Stomach (tissue), 9 donors: ENCODE data around the gene BTG2. TPM values are rescaled to one million over a fixed set of nuclear protein-coding genes. Genes with fewer than 3 reads are reported as not detected.
A peak's percentile ranks its signal among the peaks of the same experiment; 100 is the strongest.
"Not testable (repeated sequence)": the region's sequence is repeated elsewhere in the genome, so short reads cannot be mapped to it uniquely, and the experiment has no call there.

Experiments
- DNase-seq, 2 donors: peaks; one replicate each; pipeline versions ENCODE4 v3.0.0 to v3.0.0-alpha.2; 2013 to 2019
- H3K27ac ChIP-seq, 5 donors: fragments of 200-600 bp in 4 of 5; sonication (generic) in 4 of 5; one replicate each; pipeline ENCODE4 v1.5.1; 2013 to 2019; ENCODE audit warnings: mild to moderate bottlenecking in 1 of 5, moderate library complexity in 1 of 5
- H3K27me3 ChIP-seq, 3 donors: fragments of 200-600 bp; sonication (generic); one replicate each; pipeline ENCODE4 v1.5.1; 2017 to 2019; ENCODE audit warnings: mixed run types in 1 of 3
- H3K36me3 ChIP-seq, 4 donors: fragments of 200-600 bp; sonication (generic); 1 replicate in 3 of 4; 2 replicates in 1 of 4; pipeline ENCODE4 v1.5.1; 2016 to 2019
- H3K4me1 ChIP-seq, 4 donors: fragments of 200-600 bp; sonication (generic); one replicate each; pipeline ENCODE4 v1.5.1; 2016 to 2019
- H3K4me3 ChIP-seq, 4 donors: fragments of 200-600 bp; sonication (generic) in 3 of 4; one replicate each; pipeline ENCODE4 v1.5.1; 2016 to 2019; ENCODE audit warnings: mild to moderate bottlenecking in 1 of 4
- H3K9me3 ChIP-seq, 4 donors: fragments of 200-600 bp; sonication (generic); one replicate each; pipeline ENCODE4 v1.5.1; 2016 to 2019
- EP300 ChIP-seq: sonication (generic); formaldehyde crosslinking; IDR thresholded peaks from one replicate; pipeline ENCODE4 v1.6.1; 2017; ENCODE audit warnings: antibody characterized with exemption
- POLR2A ChIP-seq, 4 donors: fragments of 450-650 bp; IDR thresholded peaks; one replicate each; pipeline ENCODE4 v1.6.1; 2016; ENCODE audit warnings: antibody characterized with exemption in 4 of 4, control low read depth in 2 of 4, mild to moderate bottlenecking in 1 of 4, moderate library complexity in 1 of 4
- POLR2AphosphoS5 ChIP-seq, 3 donors: sonication (generic); formaldehyde crosslinking; IDR thresholded peaks; one replicate each; pipeline ENCODE4 v1.6.1; 2016; ENCODE audit warnings: antibody characterized with exemption in 3 of 3
- WGBS, 5 donors: extraction: QIAGEN DNeasy Blood & Tissue Kit in 3 of 5; methylation state at CpG; one replicate each; pipeline versions ENCODE4 v1.1.5 to v1.1.7; 2013 to 2018; 5-methylcytosine and 5-hydroxymethylcytosine counted together
- intact Hi-C: fragments of 100-400 bp; cut with DNase I; formaldehyde crosslinking; loops from one replicate; pipeline ENCODE4 v1.15.1; 2023; ENCODE audit warnings: low total_unique reads
- polyA plus RNA-seq, 3 donors: library from polyadenylated mRNA; stranded (reverse); fragments of 200-250 nt; gene quantifications; one replicate each; pipeline ENCODE4 v1.2.3, GENCODE V29; 2013
- total RNA-seq, 5 donors: library from RNA; depleted of rRNA; stranded (reverse); fragments of >200 nt; gene quantifications; one replicate each; pipeline versions ENCODE4 v1.1.0 to v1.2.3, GENCODE V29; 2014 to 2016
- TF ChIP-seq, protein P1 (sequence below), 7 experiments: fragments of 450-650 bp in 4 of 7; fragments of 200-600 bp in 3 of 7; sonication (generic) in 3 of 7; IDR thresholded peaks; one replicate each; pipeline ENCODE4 v1.5.1; 2016 to 2019; ENCODE audit warnings: antibody characterized with exemption in 7 of 7, control low read depth in 2 of 7, mild to moderate bottlenecking in 1 of 7
- donor health status: healthy with polysubstance abuse.
- donor health status: Bipolar disorder and iron deficiency.
- donor health status: healthy.

Gene BTG2
- total and polyA plus RNA-seq, 8 donors, result 46.4 to 231 (median 87.4) TPM

DNA sequence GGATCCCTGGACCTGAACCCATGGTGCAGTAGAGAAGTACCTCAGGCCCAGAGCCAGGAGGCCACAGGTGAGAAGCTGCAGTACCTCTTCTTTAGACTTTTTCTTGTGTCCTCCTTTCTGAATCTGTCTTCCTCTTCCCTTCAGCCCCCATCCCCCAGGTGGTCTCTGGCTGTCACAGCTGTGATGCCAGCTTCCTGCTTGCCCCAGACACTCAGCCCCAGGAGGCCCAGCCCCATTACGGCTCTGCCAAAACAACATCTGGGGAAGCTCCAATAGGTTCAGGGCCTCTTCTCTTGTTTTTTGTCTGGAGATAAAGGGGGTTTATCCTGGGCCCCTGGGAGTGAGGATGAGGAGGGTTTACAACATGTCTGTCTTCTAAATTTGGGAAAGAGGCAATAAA is 9.5 kb upstream of the BTG2 start:
- TF ChIP-seq, protein P1, sequence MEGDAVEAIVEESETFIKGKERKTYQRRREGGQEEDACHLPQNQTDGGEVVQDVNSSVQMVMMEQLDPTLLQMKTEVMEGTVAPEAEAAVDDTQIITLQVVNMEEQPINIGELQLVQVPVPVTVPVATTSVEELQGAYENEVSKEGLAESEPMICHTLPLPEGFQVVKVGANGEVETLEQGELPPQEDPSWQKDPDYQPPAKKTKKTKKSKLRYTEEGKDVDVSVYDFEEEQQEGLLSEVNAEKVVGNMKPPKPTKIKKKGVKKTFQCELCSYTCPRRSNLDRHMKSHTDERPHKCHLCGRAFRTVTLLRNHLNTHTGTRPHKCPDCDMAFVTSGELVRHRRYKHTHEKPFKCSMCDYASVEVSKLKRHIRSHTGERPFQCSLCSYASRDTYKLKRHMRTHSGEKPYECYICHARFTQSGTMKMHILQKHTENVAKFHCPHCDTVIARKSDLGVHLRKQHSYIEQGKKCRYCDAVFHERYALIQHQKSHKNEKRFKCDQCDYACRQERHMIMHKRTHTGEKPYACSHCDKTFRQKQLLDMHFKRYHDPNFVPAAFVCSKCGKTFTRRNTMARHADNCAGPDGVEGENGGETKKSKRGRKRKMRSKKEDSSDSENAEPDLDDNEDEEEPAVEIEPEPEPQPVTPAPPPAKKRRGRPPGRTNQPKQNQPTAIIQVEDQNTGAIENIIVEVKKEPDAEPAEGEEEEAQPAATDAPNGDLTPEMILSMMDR (IDR thresholded peaks at IDR 0.05), result no peak
- TF ChIP-seq POLR2A (IDR thresholded peaks at IDR 0.05) (no peak), POLR2AphosphoS5 (IDR thresholded peaks at IDR 0.05) (no peak), EP300 (no peak)
- WGBS, 5 donors, result 73 to 100% (median 84%) methylated on average over 1 of the region's 1 CpG
- H3K9me3 ChIP-seq, result no peaks in the 10 kb centered on the region
- no peaks in the 10 kb centered on the region for H3K27me3 ChIP-seq
- DNase-seq, result peak in 1 of 2 donors; percentile 52
- no peak overlapping the region for H3K4me3 ChIP-seq
- intact Hi-C loops, result no loop called here
- H3K4me1 ChIP-seq, result peaks cover 8 to 25% (median 15%) of the 10 kb centered on the region in 4 donors
- H3K36me3 ChIP-seq, result no peaks in the 10 kb centered on the region
- H3K27ac ChIP-seq, result peak overlapping the region in 1 of 5 donors; percentile 53

DNA sequence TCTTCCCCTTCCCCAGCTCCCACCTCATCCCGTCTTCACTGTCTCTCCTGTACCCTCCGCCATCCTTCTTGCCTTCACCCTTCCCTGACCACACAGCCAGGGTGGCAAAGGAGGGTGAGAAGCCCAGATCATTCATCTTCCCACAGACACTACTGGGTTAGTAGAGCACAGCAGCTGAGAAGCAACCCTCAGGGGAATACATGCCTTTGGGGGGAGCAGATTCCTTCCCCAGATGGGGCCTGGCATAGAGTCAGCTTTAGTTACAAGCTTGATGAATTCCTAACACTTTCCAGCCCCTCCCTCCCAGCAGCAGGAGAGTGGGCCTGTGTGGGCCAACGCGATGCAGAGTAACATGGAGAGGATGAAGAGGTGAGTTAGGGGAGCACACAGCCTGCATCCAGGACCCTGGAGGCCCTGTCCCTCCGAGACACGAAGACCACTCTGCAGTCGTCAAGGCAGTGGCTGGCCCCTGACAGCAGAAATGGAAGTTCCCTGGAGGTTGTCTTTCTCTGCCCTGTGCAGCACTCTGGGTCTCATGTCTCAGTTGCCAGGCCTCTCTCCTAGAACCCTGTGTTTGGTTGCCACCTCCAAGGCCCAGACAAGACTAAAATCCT is 8.8 kb upstream of the BTG2 start:
- TF ChIP-seq, protein P1 (IDR thresholded peaks at IDR 0.05), result no peak
- TF ChIP-seq POLR2AphosphoS5 (IDR thresholded peaks at IDR 0.05) (no peak), EP300 (no peak), POLR2A (IDR thresholded peaks at IDR 0.05) (no peak)
- H3K4me3 ChIP-seq, result no peak overlapping the region
- peak in 1 of 2 donors; percentile 77 for DNase-seq
- H3K9me3 ChIP-seq, result no peaks in the 10 kb centered on the region
- peak overlapping the region in 1 of 5 donors; percentile 53 for H3K27ac ChIP-seq
- WGBS, 5 donors, result 67 to 89% (median 84%) methylated on average over 4 to 7 of the region's 7 CpGs
- intact Hi-C loops, result no loop called here
- H3K4me1 ChIP-seq, result peaks cover under 1 to 17% (median 8%) of the 10 kb centered on the region in 4 donors
- H3K36me3 ChIP-seq, result no peaks in the 10 kb centered on the region
- no peaks in the 10 kb centered on the region for H3K27me3 ChIP-seq

DNA sequence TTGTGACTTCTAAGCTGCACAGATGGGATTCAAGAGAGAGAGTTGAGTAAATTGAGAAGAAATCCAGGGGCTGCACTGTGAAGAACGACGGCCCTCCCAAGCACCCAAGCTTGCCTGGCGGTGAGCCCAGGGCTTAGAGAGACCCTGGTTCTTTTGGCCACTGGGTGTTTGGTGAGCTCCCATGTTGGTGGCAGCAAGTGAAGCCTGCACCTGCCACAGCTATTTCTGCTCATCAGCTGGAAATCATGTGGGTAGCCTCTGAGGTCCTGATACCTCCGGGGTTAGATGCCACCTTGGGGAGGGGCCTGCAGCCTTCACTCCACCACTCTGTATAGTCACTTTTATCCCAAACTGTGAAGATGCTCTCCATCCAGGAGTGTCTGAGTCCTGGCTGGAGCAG is 6.2 kb upstream of the BTG2 start:
- Histone ChIP-seq H3K27me3 (no peaks in the 10 kb centered on the region), H3K27ac (no peak overlapping the region), H3K36me3 (no peaks in the 10 kb centered on the region), H3K9me3 (no peaks in the 10 kb centered on the region), H3K4me3 (no peak overlapping the region), H3K4me1 (peaks cover 0 to 19% (median 7%) of the 10 kb centered on the region in 4 donors)
- TF ChIP-seq, protein P1 (IDR thresholded peaks at IDR 0.05), result no peak
- TF ChIP-seq EP300, result no peak
- intact Hi-C loops, result no loop called here
- DNase-seq, result no peak
- WGBS, 5 donors, result 81 to 89% (median 85%) methylated on average over 4 of the region's 4 CpGs

DNA sequence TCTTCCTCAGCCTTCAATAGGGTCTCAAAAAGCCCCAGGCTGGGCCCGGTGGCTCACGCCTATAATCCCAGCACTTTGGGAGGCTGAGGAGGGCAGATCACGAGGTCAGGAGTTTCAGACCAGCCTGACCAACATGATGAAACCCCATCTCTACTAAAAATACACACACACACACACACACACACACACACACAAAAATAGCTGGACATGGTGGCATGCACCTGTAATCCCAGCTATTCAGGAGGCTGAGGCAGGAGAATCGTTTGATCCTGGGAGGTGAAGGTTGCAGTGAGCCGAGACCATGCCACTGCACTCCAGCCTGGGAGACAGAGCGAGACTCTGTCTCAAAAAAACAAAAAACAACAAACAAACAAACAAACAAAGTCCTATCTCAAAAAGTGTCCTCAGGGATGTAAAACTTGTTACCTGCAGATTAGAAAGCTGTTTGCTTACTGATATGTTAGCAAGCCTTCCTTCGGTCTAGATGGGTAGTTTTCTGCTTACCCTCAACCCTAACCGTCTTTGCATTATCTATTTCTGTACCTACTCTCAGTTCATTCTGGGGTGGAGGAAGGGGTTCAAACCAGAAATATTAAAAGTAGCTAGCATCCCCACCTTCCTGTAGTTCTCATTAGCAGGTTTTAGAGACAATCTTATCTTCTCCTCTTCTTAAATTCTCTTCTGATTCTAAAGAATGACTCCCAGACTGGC is 5.4 kb upstream of the BTG2 start:
- H3K27me3 ChIP-seq, H3K9me3 ChIP-seq, intact Hi-C loops, H3K4me3 ChIP-seq, H3K36me3 ChIP-seq, DNase-seq: not testable (repeated sequence)
- Histone ChIP-seq H3K27ac (peak overlapping the region in 1 of 5 donors; percentile 39), H3K4me1 (peaks cover 5 to 26% (median 13%) of the 10 kb centered on the region in 4 donors)
- 86 to 87% (median 87%) methylated on average over 8 of the region's 8 CpGs for WGBS, 5 donors
